Natural killer cell (primary cell): Measurements from ENCODE around the gene ETV3. TPM values are rescaled to one million over a fixed set of nuclear protein-coding genes. Genes with fewer than 3 reads are reported as not detected.

Experiments
- ATAC-seq, 3 donors: fragments of 150-1000 bp in 2 of 3; fragments of 200-7000 bp in 1 of 3; cut with Tn5 transposase; 1 replicate in 1 of 3; 2 replicates in 2 of 3; pipeline ENCODE4 v1.10.0; 2021; ENCODE audit warnings: mild to moderate bottlenecking in 2 of 3, moderate library complexity in 2 of 3
- DNase-seq, 2 donors: peaks; one replicate each; pipeline versions ENCODE4 v3.0.0 to v3.0.0-alpha.2; 2013 to 2021; ENCODE audit warnings: mixed read lengths in 1 of 2
- H3K27ac ChIP-seq: one replicate; pipeline ENCODE4 v1.5.1; 2013; ENCODE audit warnings: mild to moderate bottlenecking, low read length
- H3K27me3 ChIP-seq: one replicate; pipeline ENCODE4 v1.6.1; 2013; ENCODE audit warnings: low read length; ENCODE audit not compliant: control insufficient read depth, insufficient read depth
- H3K36me3 ChIP-seq: one replicate; pipeline ENCODE4 v1.6.1; 2013; ENCODE audit warnings: low read length; ENCODE audit not compliant: control insufficient read depth, insufficient read depth
- H3K4me1 ChIP-seq: one replicate; pipeline ENCODE4 v1.6.1; 2013; ENCODE audit warnings: low read length; ENCODE audit not compliant: control insufficient read depth, insufficient read depth
- H3K4me3 ChIP-seq: one replicate; pipeline ENCODE4 v1.5.1; 2013; ENCODE audit warnings: low read length
- H3K9me3 ChIP-seq: one replicate; pipeline ENCODE4 v1.6.1; 2013; ENCODE audit warnings: low read length; ENCODE audit not compliant: control insufficient read depth, insufficient read depth
- H3K27ac Mint-ChIP-seq, 2 donors: one replicate each; pipeline ENCODE4 v1.8.0; 2022; ENCODE audit warnings: mild to moderate bottlenecking in 2 of 2, mixed read lengths in 2 of 2, moderate library complexity in 1 of 2
- H3K27me3 Mint-ChIP-seq, 2 donors: one replicate each; pipeline ENCODE4 v1.8.0; 2022; ENCODE audit warnings: low read depth in 2 of 2, mixed read lengths in 2 of 2
- H3K36me3 Mint-ChIP-seq: one replicate; pipeline ENCODE4 v1.8.0; 2022; ENCODE audit warnings: mixed read lengths
- H3K4me1 Mint-ChIP-seq, 2 donors: one replicate each; pipeline ENCODE4 v1.8.0; 2022; ENCODE audit warnings: mixed read lengths in 2 of 2
- H3K4me3 Mint-ChIP-seq: one replicate; pipeline ENCODE4 v1.8.0; 2022; ENCODE audit warnings: mild to moderate bottlenecking, moderate library complexity, mixed read lengths
- H3K9me3 Mint-ChIP-seq, 2 donors: one replicate each; pipeline ENCODE4 v1.8.0; 2022; ENCODE audit warnings: mixed read lengths in 2 of 2
- WGBS: methylation state at CpG from one replicate; pipeline ENCODE4 v1.1.7; 2013; ENCODE audit warnings: missing lambda C conversion rate; ENCODE audit not compliant: insufficient coverage; 5-methylcytosine and 5-hydroxymethylcytosine counted together
- intact Hi-C: fragments of 100-400 bp; cut with micrococcal nuclease; formaldehyde crosslinking; loops from one replicate; pipeline ENCODE4 v1.14.2; 2022
- total RNA-seq, 4 donors: library from RNA; stranded (reverse); fragments of 120-200 nt in 1 of 4; gene quantifications; one replicate each; pipeline versions ENCODE4 v1.2.3 to v1.2.4, GENCODE V29; 2013 to 2022
- TF ChIP-seq, protein P1 (sequence below): fragments of 200-600 bp; IDR thresholded peaks from one replicate; pipeline ENCODE4 v1.8.0; 2022; ENCODE audit warnings: antibody characterized with exemption

The ETV3 gene
- total RNA-seq, 3 donors from 2014 or later (not counting 1 experiment from before 2014, with no cell fraction given) = 58.3 to 101 (median 76.6) TPM

DNA sequence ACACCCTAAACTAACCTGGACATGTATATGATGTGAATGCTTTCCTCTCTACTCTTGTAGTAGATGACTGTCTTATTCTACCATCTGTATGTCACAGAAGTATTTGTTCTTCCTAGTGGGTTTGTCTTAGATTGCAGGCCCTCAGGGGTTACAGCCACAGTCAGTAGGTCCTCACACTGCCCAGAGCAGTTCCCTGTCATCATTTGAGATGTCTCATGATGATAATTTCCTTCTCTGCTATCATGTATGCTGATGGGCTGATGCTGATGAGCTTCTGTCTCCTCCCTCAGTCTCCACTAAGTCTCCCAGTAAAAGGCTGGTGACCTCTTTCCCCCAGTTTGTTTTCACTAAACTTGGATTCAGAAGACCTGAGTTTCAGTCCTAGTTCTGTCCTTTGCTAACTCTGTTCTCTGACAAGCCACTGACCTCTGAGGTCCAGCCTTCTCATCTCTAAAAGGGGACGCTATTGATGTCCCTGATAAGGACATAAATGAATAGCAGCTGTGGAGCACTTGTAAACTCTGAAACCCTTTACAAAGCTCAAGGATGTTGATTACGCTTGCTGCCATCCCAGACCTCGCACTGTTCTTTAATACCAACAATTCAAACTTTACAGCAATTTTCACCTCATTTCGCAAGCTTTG, 3.1 kb upstream of the ETV3 start:
- Histone ChIP-seq H3K9me3 (no peaks in the 10 kb centered on the region), H3K4me1 (peaks cover 19% of the 10 kb centered on the region), H3K4me3 (no peak overlapping the region), H3K27ac (no peak overlapping the region), H3K27me3 (no peaks in the 10 kb centered on the region), H3K36me3 (no peaks in the 10 kb centered on the region)
- no peak for DNase-seq
- Mint-ChIP-seq H3K4me1 (peaks cover 29 to 34% of the 10 kb centered on the region in 2 donors), H3K9me3 (no peaks in the 10 kb centered on the region), H3K27me3 (no peaks in the 10 kb centered on the region), H3K36me3 (no peaks in the 10 kb centered on the region), H3K27ac (peak overlapping the region; percentile 8 to 98), H3K4me3 (no peak overlapping the region)
- intact Hi-C loops = no loop called here
- 91% methylated on average over 1 of the region's 4 CpGs for WGBS
- TF ChIP-seq, protein P1, sequence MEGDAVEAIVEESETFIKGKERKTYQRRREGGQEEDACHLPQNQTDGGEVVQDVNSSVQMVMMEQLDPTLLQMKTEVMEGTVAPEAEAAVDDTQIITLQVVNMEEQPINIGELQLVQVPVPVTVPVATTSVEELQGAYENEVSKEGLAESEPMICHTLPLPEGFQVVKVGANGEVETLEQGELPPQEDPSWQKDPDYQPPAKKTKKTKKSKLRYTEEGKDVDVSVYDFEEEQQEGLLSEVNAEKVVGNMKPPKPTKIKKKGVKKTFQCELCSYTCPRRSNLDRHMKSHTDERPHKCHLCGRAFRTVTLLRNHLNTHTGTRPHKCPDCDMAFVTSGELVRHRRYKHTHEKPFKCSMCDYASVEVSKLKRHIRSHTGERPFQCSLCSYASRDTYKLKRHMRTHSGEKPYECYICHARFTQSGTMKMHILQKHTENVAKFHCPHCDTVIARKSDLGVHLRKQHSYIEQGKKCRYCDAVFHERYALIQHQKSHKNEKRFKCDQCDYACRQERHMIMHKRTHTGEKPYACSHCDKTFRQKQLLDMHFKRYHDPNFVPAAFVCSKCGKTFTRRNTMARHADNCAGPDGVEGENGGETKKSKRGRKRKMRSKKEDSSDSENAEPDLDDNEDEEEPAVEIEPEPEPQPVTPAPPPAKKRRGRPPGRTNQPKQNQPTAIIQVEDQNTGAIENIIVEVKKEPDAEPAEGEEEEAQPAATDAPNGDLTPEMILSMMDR = no peak
- ATAC-seq = no peak

DNA sequence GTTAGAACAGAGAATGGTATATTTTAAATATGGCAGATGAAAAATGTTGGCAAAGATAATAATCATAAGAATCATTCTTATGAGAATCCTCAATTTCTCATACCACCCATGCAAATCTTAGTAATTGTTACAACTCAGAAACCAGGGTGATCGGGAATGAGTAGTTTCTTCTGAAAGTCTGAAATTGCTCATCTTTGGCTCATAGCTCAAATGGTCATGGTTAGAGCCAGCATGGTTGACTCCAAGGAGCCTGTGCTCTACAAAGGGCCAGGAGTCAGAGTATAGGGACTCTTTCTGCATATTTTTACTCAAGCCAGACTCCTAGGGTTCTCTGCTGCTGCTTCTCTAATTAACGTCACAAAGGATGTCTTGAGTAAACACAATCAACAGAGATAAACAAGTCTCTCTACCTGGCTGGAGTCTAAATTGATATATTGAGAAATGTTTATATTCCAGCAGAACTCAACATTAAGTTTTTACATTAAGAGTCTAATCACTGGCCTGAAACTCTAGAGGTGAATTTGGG, 1.9 kb upstream of the ETV3 start:
- H3K27ac ChIP-seq = no peak overlapping the region

DNA sequence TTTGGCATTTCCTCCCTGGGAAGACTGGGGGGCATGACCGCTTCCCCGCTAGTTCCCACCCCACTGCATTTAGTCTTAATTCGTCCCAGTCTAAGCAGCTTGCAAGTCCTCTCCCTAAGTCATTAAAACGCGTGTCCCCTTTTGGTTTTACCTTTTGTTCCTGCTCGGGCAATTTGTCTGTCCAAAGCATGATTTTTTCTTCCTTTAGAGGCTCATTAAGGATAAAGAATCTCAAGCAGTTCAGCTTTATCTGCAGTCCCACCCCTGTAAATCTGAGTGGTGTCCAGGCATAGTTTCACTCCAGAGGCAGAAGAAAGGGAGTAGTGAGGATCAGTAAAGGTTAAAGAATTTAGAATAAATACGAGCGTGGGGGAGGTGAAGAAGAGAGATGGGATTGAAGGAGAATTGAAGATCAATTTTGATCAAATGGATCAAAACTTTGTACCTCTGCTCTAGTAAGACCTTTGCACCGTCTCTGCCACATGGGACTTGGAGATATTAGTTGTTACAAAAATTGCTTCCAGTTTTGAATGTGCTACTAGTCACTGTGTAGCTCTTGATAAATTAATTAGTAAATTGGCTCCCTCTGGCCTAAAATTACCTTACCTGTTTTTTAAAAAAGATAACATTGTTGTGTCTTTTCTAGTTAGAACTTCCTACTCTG, 989 bp upstream of the ETV3 start:
- ATAC-seq (no peak), DNase-seq (peak in 1 of 2 donors; percentile 32)
- H3K36me3 Mint-ChIP-seq = no peaks in the 10 kb centered on the region
- peaks cover 18% of the 10 kb centered on the region for H3K36me3 ChIP-seq
- peak overlapping the region; percentile 64 for H3K4me3 ChIP-seq
- intact Hi-C loops = no loop called here
- TF ChIP-seq, protein P1 = no peak
- H3K4me1 Mint-ChIP-seq = peaks cover 50 to 54% of the 10 kb centered on the region in 2 donors
- H3K27me3 ChIP-seq = no peaks in the 10 kb centered on the region
- no peaks in the 10 kb centered on the region for H3K27me3 Mint-ChIP-seq
- 33% methylated on average over 9 of the region's 9 CpGs for WGBS
- peaks cover 39% of the 10 kb centered on the region for H3K4me1 ChIP-seq
- H3K27ac ChIP-seq = peak overlapping the region; percentile 99
- H3K4me3 Mint-ChIP-seq = peak overlapping the region; percentile 96
- H3K9me3 Mint-ChIP-seq = no peaks in the 10 kb centered on the region
- H3K27ac Mint-ChIP-seq = peak overlapping the region; percentile 96 to 98
- H3K9me3 ChIP-seq = no peaks in the 10 kb centered on the region

More for the DNA sequence above, 1.9 kb upstream of the ETV3 start:
- Histone ChIP-seq H3K36me3 (peaks cover 8% of the 10 kb centered on the region), H3K9me3 (no peaks in the 10 kb centered on the region), H3K4me1 (peaks cover 31% of the 10 kb centered on the region), H3K4me3 (no peak overlapping the region), H3K27me3 (no peaks in the 10 kb centered on the region)
- ATAC-seq (no peak), DNase-seq (no peak)
- Mint-ChIP-seq H3K4me3 (peak overlapping the region; percentile 96), H3K27me3 (no peaks in the 10 kb centered on the region), H3K4me1 (peaks cover 41 to 46% of the 10 kb centered on the region in 2 donors), H3K27ac (peak overlapping the region; percentile 96 to 98), H3K36me3 (no peaks in the 10 kb centered on the region), H3K9me3 (no peaks in the 10 kb centered on the region)
- intact Hi-C loops = no loop called here
- TF ChIP-seq, protein P1 = no peak
- WGBS = 73% methylated on average over 1 of the region's 2 CpGs
